Stimulated activated CD8-positive, alpha-beta memory T cell treated with anti-CD3 and anti-CD28 coated beads, Interleukin-4, amount 100 ng/mL, for 48 hours (primary cell): Measurements from ENCODE around the gene OGFOD1.

Experiments
- DNase-seq: peaks from one replicate; pipeline ENCODE4 v3.0.0-alpha.2; 2020

OGFOD1 gene

DNA sequence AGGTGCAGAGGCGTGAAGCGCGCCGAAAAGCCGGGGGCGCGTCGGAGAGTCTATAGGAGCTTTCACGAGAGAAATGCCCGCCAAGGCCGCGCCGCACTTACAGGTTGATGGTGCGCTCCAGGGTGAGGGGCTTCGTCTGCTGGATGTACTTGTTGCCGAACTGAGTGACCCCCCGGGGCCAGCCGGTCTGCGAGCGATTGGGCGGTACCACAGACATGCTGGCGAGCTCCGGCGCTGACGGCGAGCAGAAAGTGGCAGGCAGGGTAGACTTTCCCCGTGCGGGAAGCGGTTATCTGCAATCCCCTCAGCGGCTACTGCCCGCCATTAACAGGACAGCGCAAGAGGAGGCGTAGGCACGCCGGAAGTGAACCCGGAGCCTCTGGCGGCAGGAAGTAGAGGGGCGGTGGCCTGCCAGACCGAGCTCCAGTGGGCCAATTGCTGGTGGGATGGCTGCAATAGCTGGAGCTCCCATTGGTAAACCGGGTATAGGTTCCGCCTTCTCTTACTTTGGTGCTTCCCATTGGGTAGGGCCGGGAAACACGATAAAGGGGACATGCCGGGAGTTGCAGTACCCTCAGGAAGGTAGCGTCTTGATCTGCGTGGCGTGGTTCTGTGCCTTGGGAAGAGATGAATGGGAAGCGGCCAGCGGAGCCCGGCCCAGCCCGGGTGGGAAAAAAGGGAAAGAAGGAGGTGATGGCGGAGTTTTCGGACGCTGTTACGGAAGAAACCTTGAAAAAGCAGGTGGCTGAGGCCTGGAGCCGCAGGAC is at the start of gene OGFOD1, which contains the start of gene NUDT21:
Gene OGFOD1, plus strand, starts transcription at position 569 of the 767 bp plus-strand sequence. Its CDS starts 59 bp downstream, at position 628.
Gene NUDT21, minus strand, starts transcription at position 347 of the 767 bp plus-strand sequence. Its CDS starts 130 bp downstream, at position 217.
- peak; percentile 90 for DNase-seq

DNA sequence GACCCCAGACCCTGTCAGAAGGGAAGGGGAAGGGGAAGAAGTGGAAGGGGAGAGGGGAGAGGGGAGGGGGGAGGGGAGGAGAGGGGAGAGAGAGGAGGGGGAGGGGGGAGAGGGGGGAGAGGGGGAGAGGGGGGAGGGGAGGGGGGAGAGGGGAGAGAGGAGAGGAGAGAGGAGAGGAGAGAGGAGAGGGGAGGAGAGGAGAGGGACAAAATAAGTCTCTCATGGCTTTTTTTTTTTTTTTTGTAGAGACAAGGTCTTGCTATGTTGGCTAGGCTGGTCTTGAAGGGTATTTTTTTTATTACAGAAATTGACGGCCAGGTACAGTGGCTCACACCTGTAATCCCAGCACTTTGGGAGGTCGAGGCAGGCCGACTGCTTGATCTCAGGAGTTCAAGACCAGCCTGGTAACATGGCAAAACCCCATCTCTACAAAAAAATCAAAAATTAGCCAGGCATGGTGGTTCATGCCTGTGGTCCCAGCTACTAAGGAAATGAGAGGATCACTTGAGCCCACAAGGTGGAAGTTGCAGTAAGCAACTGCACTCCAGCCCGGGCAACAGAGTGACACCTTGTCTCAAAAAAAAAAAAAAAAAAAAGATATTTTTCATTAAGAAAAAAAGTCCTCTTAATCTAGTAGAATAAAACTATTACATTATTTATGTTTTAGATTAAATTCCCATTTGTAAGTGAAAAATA is 45.2 kb upstream of the OGFOD1 start:
- DNase-seq = no peak

- no peak for DNase-seq
These were observed 42.8 kb upstream of the OGFOD1 start for GRCh38 chr16:56408379-56409098.

GRCh38 chr16:56409195-56409594 is 42.2 kb upstream of the OGFOD1 start:
- no peak for DNase-seq

GRCh38 chr16:56411123-56411522 is 40.2 kb upstream of the OGFOD1 start:
- no peak for DNase-seq

- no peak for DNase-seq
These were observed 39.7 kb upstream of the OGFOD1 start for GRCh38 chr16:56411624-56412023.

- DNase-seq = no peak
These were observed 38.0 kb upstream of the OGFOD1 start for GRCh38 chr16:56413381-56413780.

DNA sequence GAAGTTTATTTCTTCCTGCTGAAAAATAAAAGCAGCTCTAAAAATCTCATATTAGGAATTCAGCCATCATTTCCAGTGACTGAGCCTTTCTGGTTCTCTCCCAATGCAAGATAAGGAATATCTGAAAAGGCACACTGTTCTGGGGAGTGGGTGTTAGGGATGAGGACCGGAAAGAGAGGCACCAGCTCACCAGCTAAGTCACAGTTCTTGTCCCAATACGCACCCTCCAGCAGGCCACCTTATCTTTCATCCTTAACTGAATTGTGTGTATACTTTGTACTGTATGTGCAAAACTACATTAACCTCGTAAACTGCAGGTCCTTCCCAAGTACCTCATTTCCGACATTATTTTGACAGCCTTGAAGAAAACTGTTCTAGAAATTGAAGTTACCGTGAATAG is 37.0 kb upstream of the OGFOD1 start:
- DNase-seq = no peak

DNA sequence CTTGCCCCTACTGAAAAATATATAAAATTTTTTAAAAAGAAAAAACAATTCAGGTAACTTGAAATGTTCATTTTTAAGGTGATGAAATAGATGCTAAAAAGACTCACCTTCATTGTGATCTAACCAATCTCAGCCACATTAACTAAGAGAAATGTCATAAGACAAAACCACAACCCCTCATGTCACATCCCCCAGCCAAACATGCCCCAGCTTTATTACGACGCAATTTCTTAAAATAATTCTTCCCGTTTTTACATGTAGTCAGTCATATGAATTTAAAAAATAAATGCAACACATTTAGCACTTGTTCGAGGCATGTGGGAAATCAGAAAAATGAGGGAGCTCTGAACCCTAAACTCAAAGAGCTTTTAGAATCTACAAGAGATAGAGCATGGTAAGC is 35.5 kb upstream of the OGFOD1 start:
- DNase-seq = no peak

- no peak for DNase-seq
These were observed 34.2 kb upstream of the OGFOD1 start for GRCh38 chr16:56417138-56417537.

DNA sequence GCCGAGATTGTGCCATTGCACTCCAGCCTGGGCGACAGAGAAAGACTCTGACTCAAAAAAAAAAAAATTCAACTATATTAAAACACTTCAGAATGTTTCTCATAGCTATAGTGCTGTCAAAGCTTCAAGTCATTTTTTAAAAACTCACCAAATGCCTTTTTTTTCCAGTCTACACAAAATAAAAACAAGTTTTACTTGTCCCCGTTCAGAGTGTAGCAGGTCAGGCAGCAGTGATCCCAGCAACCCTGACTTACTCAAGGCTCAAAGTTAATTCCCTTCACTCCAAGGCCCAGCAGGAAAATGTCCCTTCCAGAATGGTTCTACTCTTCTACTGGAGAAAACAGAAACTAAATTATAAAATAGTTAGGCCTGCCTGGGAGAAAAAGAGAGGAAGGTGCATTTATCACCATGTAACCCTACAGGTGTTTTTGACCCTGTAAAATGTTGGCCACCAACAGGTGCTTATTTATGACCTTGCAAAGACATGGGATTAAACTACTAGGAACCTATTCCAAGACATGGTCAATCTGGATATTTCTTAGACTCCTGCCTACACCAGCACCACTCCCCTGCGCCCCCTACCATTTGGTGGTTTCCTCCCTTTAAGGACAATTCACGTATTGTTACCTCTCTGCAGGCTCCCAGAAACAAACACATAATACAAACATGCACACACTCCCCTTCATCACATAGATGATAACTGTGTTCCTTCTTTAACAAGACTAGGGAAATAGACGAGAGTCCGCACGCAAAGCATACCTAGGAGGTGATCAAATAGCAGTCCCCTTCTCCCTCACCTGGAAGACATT is 31.4 kb upstream of the OGFOD1 start:
- no peak for DNase-seq

DNA sequence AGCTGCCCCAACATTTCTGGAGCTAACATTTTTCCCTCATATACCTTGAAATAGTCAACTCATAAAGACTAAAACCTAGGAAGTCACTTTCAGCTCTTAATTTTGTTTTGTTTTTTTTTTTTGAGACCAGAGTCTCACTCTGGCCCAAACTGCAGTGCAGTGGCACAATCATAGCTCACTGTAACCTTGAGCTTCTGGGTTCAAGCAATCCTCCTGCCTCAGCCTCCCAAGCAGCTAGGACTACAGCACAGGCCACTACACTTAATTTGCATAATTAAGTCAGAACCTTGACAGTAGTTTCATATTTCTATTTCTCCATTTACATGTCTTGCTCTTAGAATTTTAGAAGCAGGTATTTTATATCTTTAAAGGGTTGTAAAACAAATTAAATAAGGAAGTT is 30.7 kb upstream of the OGFOD1 start:
- no peak for DNase-seq

DNA sequence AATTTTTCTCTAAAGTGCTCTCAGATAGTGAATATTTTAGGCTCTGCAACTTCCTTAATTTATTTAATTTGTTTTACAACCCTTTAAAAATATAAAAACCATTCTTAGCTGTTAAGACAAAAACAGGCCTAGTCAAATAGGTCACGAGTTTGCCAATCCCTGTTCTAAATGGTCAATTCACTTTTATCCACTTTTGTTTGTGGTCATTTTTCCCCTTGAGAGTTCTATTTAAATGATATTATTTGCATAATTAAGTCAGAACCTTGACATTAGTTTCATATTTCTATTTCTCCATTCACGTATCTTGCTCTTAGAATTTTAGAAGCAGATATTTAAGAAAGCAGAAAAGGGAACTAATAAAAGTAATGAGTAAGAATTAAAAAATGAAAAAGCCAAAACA is 30.0 kb upstream of the OGFOD1 start:
- no peak for DNase-seq

GRCh38 chr16:56421976-56422669 is 29.2 kb upstream of the OGFOD1 start:
- no peak for DNase-seq

DNA sequence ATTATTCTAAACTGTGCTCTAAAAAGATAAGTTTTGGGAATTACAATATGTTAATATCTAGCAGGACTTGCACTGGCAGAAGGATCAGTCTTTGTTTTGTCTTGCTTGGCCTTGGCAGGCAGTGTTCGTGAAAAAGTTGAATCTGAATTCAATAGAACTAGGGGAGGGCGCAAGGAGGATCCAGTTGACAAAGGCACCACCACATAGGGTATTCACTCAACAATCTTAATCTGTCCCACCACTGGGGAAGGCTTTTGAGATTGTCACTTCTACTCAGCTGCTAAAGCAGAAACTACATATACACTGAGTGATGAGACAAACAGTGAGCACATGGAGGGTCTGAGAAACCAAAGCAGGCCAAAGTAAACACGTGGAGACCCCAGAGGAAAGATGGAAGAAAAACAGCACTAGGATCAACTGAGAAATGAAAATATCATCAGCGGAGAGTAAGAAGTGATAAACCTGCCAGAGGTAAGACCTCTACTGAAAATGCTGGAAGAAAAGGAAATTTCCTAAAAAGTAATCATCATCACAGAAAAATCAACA is 28.4 kb upstream of the OGFOD1 start:
- no peak for DNase-seq

DNA sequence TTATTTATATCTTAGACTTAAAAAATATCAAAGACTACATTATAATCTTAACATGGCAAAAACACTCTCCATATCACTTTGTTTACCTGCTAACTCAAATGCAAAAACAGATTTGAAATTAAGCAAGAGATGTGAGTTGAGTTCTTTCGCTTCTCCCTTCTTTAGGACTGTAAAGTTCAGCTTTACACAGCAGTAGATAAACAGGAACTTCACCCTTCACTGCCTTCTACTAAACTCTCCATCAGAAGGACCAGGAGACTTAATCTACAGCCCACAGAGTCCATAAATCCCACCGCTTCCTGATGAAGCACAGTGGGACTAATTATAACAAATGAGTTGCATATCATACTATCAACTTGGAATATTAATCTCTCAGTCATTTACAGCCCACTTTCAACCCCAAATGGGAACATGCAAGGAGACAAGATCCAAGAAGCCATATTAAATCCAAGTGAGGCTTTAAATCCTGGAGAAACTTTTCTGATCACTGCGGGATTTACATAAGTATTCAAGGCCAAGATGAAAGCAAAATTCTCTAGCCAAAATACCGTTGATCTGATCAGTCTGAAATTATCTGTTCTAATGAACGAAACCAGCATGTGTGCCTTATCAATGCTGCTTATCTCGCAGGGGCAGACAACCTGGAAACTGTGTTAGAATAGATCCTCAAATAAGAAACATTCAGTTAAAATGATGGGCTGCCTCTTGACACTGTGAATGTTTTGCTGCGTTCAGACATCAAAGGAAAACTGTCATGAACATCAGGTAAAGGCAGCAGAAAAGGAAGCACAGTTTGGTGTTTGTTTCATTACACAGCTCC is 27.6 kb upstream of the OGFOD1 start:
- DNase-seq = no peak

GRCh38 chr16:56424404-56424764 is 27.0 kb upstream of the OGFOD1 start:
- no peak for DNase-seq

- DNase-seq = peak; percentile 56
These were observed 26.4 kb upstream of the OGFOD1 start for GRCh38 chr16:56424791-56425438.

GRCh38 chr16:56425439-56425832 is 25.9 kb upstream of the OGFOD1 start, which contains the start of gene AMFR:
Gene AMFR, minus strand, starts transcription at chr16:56425545. Its CDS starts 218 bp downstream, at chr16:56425327.
- DNase-seq = peak; percentile 69

DNA sequence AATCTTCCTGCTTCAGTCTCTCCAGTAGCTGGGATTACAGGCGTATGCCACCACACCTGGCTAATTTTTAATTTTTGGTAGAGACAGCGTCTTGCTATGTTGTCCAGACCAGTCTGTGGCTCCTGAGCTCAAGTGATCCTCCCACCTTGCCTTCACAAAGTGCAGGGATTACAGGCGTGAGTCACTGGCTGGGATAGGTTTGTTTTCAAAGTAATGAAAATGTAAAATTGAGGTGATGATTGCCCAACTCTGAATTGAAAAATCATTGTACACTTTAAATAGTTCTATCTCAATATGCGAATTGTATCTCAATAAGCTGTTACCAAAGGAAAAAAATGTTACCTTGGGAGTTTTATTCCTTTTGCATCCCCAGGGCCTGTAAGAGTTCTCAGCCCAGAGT is 24.8 kb upstream of the OGFOD1 start:
- no peak for DNase-seq
